Upper lobe of right lung (tissue), 1 donor: ENCODE data around the gene PLPP3. TPM values are rescaled to one million over a fixed set of nuclear protein-coding genes. Genes with fewer than 3 reads are reported as not detected.
A peak's percentile ranks its signal among the peaks of the same experiment; 100 is the strongest.

Experiments
- ATAC-seq: fragments of 200-7000 bp; cut with Tn5 transposase; one replicate; pipeline ENCODE4 v1.9.1; 2020; ENCODE audit warnings: mild to moderate bottlenecking, moderate library complexity
- DNase-seq: peaks from one replicate; pipeline ENCODE4 v3.0.0-alpha.2; 2020
- H3K27ac ChIP-seq: fragments of 200-600 bp; one replicate; pipeline ENCODE4 v1.8.0; 2022
- H3K27me3 ChIP-seq: fragments of 200-600 bp; one replicate; pipeline ENCODE4 v1.8.0; 2022; ENCODE audit warnings: mild to moderate bottlenecking
- H3K36me3 ChIP-seq: fragments of 200-600 bp; one replicate; pipeline ENCODE4 v1.8.0; 2022
- H3K4me1 ChIP-seq: fragments of 200-600 bp; one replicate; pipeline ENCODE4 v1.8.0; 2022
- H3K4me3 ChIP-seq: fragments of 200-600 bp; one replicate; pipeline ENCODE4 v1.8.0; 2022; ENCODE audit warnings: mild to moderate bottlenecking
- H3K9me3 ChIP-seq: fragments of 200-600 bp; one replicate; pipeline ENCODE4 v1.8.0; 2022
- intact Hi-C: fragments of 100-400 bp; cut with DNase I; formaldehyde crosslinking; loops from one replicate; pipeline ENCODE4 v1.11.0; 2022
- total RNA-seq: library from RNA; stranded (reverse); fragmentation: NEBNext Ultra II Directional; extraction: Animal tissue kit (Norgen Biotek cat#: 25700); gene quantifications from one replicate; pipeline ENCODE4 v1.2.1, GENCODE V29; 2021
- TF ChIP-seq, protein P1 (sequence below): fragments of 200-600 bp; IDR thresholded peaks from one replicate; pipeline ENCODE4 v1.8.0; 2022; ENCODE audit warnings: antibody characterized with exemption
- donor health status: DM: no; HTN: yes; CAD: no; lungs with severe emphysema.

PLPP3 gene
- total RNA-seq, 1 donor from 2014 or later, result 124 TPM

DNA sequence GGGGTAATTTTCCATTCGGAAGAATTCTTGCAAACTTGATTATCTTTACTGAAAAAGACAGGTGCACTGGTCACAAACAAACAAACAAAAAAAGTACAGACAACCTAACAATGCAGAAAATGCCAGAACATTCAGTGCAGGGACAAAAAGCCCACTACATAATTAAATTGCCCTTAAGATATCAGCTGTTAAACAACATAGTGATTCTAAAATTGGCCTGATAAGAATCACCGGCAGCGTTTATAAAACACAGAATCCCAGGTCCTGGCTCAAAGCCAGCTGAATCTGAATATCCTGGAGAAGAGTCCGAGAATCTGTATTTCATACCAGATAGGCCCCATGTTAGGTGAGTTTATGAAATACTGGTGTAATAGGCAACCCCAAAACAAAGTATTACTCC is 6.1 kb downstream of the PLPP3 start:
- H3K4me1 ChIP-seq, result peaks cover 19% of the 10 kb centered on the region
- no peaks in the 10 kb centered on the region for H3K27me3 ChIP-seq
- DNase-seq (no peak), ATAC-seq (no peak)
- TF ChIP-seq, protein P1, sequence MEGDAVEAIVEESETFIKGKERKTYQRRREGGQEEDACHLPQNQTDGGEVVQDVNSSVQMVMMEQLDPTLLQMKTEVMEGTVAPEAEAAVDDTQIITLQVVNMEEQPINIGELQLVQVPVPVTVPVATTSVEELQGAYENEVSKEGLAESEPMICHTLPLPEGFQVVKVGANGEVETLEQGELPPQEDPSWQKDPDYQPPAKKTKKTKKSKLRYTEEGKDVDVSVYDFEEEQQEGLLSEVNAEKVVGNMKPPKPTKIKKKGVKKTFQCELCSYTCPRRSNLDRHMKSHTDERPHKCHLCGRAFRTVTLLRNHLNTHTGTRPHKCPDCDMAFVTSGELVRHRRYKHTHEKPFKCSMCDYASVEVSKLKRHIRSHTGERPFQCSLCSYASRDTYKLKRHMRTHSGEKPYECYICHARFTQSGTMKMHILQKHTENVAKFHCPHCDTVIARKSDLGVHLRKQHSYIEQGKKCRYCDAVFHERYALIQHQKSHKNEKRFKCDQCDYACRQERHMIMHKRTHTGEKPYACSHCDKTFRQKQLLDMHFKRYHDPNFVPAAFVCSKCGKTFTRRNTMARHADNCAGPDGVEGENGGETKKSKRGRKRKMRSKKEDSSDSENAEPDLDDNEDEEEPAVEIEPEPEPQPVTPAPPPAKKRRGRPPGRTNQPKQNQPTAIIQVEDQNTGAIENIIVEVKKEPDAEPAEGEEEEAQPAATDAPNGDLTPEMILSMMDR, result no peak
- no peak overlapping the region for H3K27ac ChIP-seq
- no peaks in the 10 kb centered on the region for H3K9me3 ChIP-seq
- peak overlapping the region; percentile 9 for H3K4me3 ChIP-seq
- H3K36me3 ChIP-seq, result no peaks in the 10 kb centered on the region
- intact Hi-C loops, result loop anchor here (10.0 kb wide), 1 partner anchor 49 kb away; no protein-coding TSS in a partner anchor

DNA sequence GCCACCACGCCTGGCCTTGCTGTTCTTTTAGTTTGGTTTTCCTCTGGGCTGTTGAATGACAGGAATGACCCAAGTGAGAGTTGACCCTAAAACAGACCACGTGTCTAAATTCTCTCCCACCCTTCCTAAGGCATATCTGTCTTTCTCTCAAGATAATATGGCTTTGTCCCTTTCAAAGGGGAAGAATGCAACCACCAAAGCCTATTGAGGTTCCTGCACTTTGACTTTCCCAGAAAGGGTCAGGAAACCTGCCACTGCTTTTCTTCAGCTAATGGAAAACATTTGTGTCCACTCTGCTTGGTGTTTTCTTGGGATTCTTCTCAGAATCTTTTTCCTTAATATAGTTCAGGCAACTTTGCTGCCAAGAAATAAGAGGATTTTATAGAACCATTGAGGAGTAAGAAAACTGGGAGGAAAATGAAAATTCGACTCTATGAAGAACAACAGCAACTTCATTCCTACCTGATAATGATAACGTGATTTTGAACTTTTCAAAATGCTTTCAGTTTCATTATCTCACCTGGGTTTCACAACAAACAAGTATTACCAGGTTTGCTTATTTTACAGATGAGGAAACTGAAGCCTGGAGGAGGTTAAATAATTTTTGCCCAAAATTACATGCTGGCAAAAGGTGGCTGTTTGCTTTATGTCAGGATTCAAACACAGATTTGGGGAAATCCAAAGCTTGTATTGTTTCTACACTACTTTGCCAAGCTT is 6.9 kb downstream of the PLPP3 start:
- Histone ChIP-seq H3K36me3 (no peaks in the 10 kb centered on the region), H3K4me1 (peaks cover 19% of the 10 kb centered on the region), H3K27me3 (no peaks in the 10 kb centered on the region), H3K9me3 (no peaks in the 10 kb centered on the region), H3K4me3 (peak overlapping the region; percentile 9), H3K27ac (no peak overlapping the region)
- TF ChIP-seq, protein P1, result no peak
- intact Hi-C loops, result loop anchor here (10.0 kb wide), 1 partner anchor 48 kb away; no protein-coding TSS in a partner anchor
- ATAC-seq (no peak), DNase-seq (no peak)

DNA sequence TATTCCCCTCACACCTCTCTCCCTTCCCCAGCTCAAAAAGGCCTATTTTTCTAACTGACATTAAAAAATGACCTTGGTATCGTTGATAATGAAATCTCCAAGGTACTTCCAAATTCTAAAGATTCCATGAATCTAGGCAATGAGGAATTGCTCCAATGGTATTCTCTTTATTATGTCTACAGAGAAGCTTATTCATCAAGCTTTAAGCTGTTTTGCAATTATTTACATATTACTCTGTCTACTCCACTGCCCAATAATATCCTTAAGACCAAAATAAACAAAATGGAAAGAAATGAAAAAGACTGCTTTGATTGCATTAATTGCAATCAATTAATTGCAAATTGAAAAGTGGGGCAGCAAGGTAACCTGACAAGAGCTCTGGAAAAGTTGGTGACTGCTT is 7.9 kb downstream of the PLPP3 start:
- no peak for ATAC-seq
- intact Hi-C loops, result loop anchor here (10.0 kb wide), 1 partner anchor 47 kb away; no protein-coding TSS in a partner anchor

DNA sequence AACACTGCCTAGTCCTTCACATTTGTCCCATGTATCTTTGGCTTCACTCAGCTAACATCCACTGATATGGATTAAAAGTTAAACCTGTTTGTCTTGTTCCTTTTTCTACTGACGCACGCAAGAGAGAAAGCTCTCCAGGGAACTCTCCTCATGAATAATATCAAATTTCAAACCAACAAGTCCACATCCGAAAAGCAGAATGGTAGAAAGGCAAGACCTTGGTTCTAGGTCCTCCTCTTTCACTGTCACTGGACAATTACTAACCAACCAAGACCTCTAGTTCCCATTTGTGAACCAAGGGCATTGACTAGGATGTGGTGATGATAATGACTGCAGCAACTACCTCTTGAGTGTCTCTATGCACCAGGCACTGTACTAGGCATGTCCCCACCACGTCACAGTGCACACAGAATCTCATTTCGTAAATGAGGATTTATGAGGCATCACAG is 8.4 kb downstream of the PLPP3 start:
- H3K4me3 ChIP-seq, result no peak overlapping the region
- H3K36me3 ChIP-seq, result no peaks in the 10 kb centered on the region
- TF ChIP-seq, protein P1, result no peak
- intact Hi-C loops, result loop anchor here (10.0 kb wide), 1 partner anchor 46 kb away; no protein-coding TSS in a partner anchor
- DNase-seq (no peak), ATAC-seq (peak; percentile 45)
- peaks cover 24% of the 10 kb centered on the region for H3K4me1 ChIP-seq
- no peak overlapping the region for H3K27ac ChIP-seq
- H3K27me3 ChIP-seq, result no peaks in the 10 kb centered on the region
- H3K9me3 ChIP-seq, result no peaks in the 10 kb centered on the region

More for the DNA sequence above, 7.9 kb downstream of the PLPP3 start:
- Histone ChIP-seq H3K36me3 (no peaks in the 10 kb centered on the region), H3K4me1 (peaks cover 19% of the 10 kb centered on the region), H3K4me3 (no peak overlapping the region), H3K9me3 (no peaks in the 10 kb centered on the region), H3K27me3 (no peaks in the 10 kb centered on the region), H3K27ac (no peak overlapping the region)
- TF ChIP-seq, protein P1, result no peak
- DNase-seq, result no peak

DNA sequence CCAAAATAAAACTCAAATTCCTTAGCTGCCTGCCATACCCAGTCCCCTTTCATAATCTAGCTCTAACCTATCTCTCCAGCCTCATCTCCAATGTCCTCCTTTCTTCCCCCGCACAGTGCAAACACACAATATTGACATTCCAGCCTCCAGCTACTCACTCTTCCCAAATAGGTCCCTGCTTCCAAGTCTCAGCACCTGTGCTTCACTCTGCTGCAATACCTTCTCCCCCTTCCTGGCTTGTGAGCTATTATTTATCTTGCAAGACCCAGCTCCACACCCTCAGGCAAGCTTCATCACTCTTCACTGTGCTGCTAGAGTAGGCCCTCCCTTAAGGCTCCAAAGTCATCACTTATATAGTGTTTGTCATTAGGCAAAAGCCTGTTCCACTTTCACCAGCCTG is 9.7 kb downstream of the PLPP3 start:
- Histone ChIP-seq H3K4me3 (no peak overlapping the region), H3K4me1 (peaks cover 36% of the 10 kb centered on the region), H3K27ac (no peak overlapping the region), H3K36me3 (no peaks in the 10 kb centered on the region), H3K27me3 (no peaks in the 10 kb centered on the region), H3K9me3 (no peaks in the 10 kb centered on the region)
- intact Hi-C loops, result loop anchor here (10.0 kb wide), 2 partner anchors 45 to 155 kb away; no protein-coding TSS in a partner anchor
- ATAC-seq, result peak; percentile 61
- TF ChIP-seq, protein P1, result no peak
- DNase-seq, result no peak
